HepG2 (cell line): ENCODE measurements around the gene TWIST2. TPM values are rescaled to one million over a fixed set of nuclear protein-coding genes. Genes with fewer than 3 reads are reported as not detected.

Experiments used
- ATAC-seq: fragments of 200-7000 bp; cut with Tn5 transposase; 3 replicates; pipeline ENCODE4 v1.9.1; 2020; ENCODE audit warnings: mild to moderate bottlenecking, moderate library complexity
- BruUV-seq: library from RNA; stranded (reverse); fragments of 400-500 nt; replicated peaks from 2 replicates; lab custom pipeline; 2021; lab: Mats Ljungman, UMichigan
- CTCF ChIA-PET: fragments of 300-600 bp; formaldehyde crosslinking; extraction: SDS; loops from one replicate; lab custom pipeline; 2021; ENCODE audit warnings: low total read pairs, inconsistent platforms, low intra/inter-chr PET ratio; lab: Yijun Ruan, JAX
- POLR2A ChIA-PET: fragments of 350-600 bp; sonication (Branson Sonifier 250); formaldehyde crosslinking; loops from one replicate; lab custom pipeline; 2020; ENCODE audit warnings: antibody characterized with exemption, inconsistent platforms; lab: Yijun Ruan, JAX
- DNase-seq: peaks from one replicate; pipeline ENCODE4 v3.0.0-alpha.2; 2015; ENCODE audit warnings: low spot score
- FAIRE-seq: peaks from 3 replicates; lab custom pipeline; 2011; peaks lifted over from hg19 to GRCh38; lab: Jason Lieb, UNC
- H2AFZ ChIP-seq: one replicate; pipeline ENCODE4 v1.6.1; 2011; ENCODE audit warnings: low read length, inconsistent platforms
- H3K27ac ChIP-seq: fragments of 300-600 bp; 3 replicates; pipeline ENCODE4 v1.8.0; 2011; ENCODE audit warnings: mixed run types, mild to moderate bottlenecking, mixed read lengths, low read length, inconsistent platforms; ENCODE audit not compliant: insufficient read depth; ENCODE audit errors: extremely low read length
- H3K27me3 ChIP-seq, 2 experiments: fragments of 200-600 bp in 1 of 2; 2 replicates in 1 of 2; 3 replicates in 1 of 2; pipeline versions ENCODE4 v1.6.0 to v1.8.0; 2011; ENCODE audit warnings: low read length in 2 of 2, mild to moderate bottlenecking in 2 of 2, moderate library complexity in 2 of 2, inconsistent platforms in 1 of 2; ENCODE audit not compliant: insufficient read depth in 2 of 2, control insufficient read depth in 1 of 2
- H3K36me3 ChIP-seq, 2 experiments: fragments of 200-600 bp in 1 of 2; replicated peaks in 1 of 2; 2 replicates in 1 of 2; 3 replicates in 1 of 2; pipeline versions ENCODE4 v1.5.1 to v1.8.0; 2011; ENCODE audit warnings: low read length in 2 of 2, inconsistent platforms in 1 of 2; ENCODE audit not compliant: insufficient read depth in 2 of 2, control insufficient read depth in 1 of 2
- H3K4me1 ChIP-seq: 2 replicates; pipeline ENCODE4 v1.5.1; 2012; ENCODE audit warnings: low read length, inconsistent platforms; ENCODE audit not compliant: insufficient read depth
- H3K4me2 ChIP-seq: 2 replicates; pipeline ENCODE4 v1.6.0; 2011; ENCODE audit warnings: low read depth, low read length, inconsistent platforms
- H3K4me3 ChIP-seq, 3 experiments: fragments of 200-600 bp in 1 of 3; sonication (generic), shearing (Covaris generic) in 1 of 3; replicated peaks in 1 of 3; 2 replicates each; pipeline ENCODE4 v1.5.1; 2011 to 2016; ENCODE audit warnings: low read length in 3 of 3, inconsistent platforms in 2 of 3, low read depth in 2 of 3, mild to moderate bottlenecking in 2 of 3, control low read depth in 1 of 3, mixed read lengths in 1 of 3; ENCODE audit not compliant: insufficient read depth in 1 of 3
- H3K79me2 ChIP-seq: one replicate; pipeline ENCODE4 v1.6.1; 2011; ENCODE audit warnings: low read length, inconsistent platforms; ENCODE audit not compliant: insufficient read depth
- H3K9ac ChIP-seq: 2 replicates; pipeline ENCODE4 v1.6.0; 2011; ENCODE audit warnings: mild to moderate bottlenecking, low read depth, low read length, inconsistent platforms; ENCODE audit not compliant: insufficient read depth
- H3K9me3 ChIP-seq: 2 replicates; pipeline ENCODE4 v1.5.1; 2012; ENCODE audit warnings: mild to moderate bottlenecking, low read length
- H4K20me1 ChIP-seq: 2 replicates; pipeline ENCODE4 v1.6.0; 2011; ENCODE audit warnings: inconsistent platforms, mild to moderate bottlenecking, low read length, moderate library complexity; ENCODE audit not compliant: insufficient read depth
- GABPB1 ChIP-seq: IDR thresholded peaks from 2 replicates; pipeline ENCODE4 v1.6.1; 2016; ENCODE audit warnings: mild to moderate bottlenecking, missing genetic modification reagents, moderate library complexity, missing compliant biosample characterization
- HMG20B ChIP-seq: conservative IDR thresholded peaks from 2 replicates; pipeline ENCODE4 v1.6.1; 2016; ENCODE audit warnings: missing genetic modification reagents, missing compliant biosample characterization
- KLF15 ChIP-seq: sonication (generic); formaldehyde crosslinking; IDR thresholded peaks from 2 replicates; pipeline ENCODE4 v1.8.1; 2023; ENCODE audit warnings: borderline replicate concordance, mild to moderate bottlenecking, inconsistent platforms, missing genetic modification reagents, mixed read lengths
- MEF2D ChIP-seq: sonication (generic); formaldehyde crosslinking; IDR thresholded peaks from 2 replicates; pipeline ENCODE4 v1.5.1; 2020; ENCODE audit warnings: mild to moderate bottlenecking, missing genetic modification reagents
- MLLT10 ChIP-seq: sonication (generic); formaldehyde crosslinking; IDR thresholded peaks from 2 replicates; pipeline ENCODE4 v1.4.0; 2020; ENCODE audit warnings: missing genetic modification reagents
- NR1H2 ChIP-seq: sonication (generic); formaldehyde crosslinking; IDR thresholded peaks from 2 replicates; pipeline ENCODE4 v1.8.1; 2022; ENCODE audit warnings: low read depth, missing genetic modification reagents, borderline replicate concordance
- RBM39 ChIP-seq: fragments of 200-400 bp; formaldehyde crosslinking; IDR thresholded peaks from one replicate; pipeline ENCODE4 v1.6.1; 2018; ENCODE audit warnings: antibody characterized with exemption, mild to moderate bottlenecking, low read depth, low read length; ENCODE audit not compliant: poor library complexity, severe bottlenecking
- SOX6 ChIP-seq, 2 experiments: fragments of 450-650 bp in 1 of 2; sonication (generic) in 1 of 2; formaldehyde crosslinking in 1 of 2; IDR thresholded peaks; 2 replicates each; pipeline versions ENCODE4 v1.4.0 to v1.6.1; 2017 to 2020; ENCODE audit warnings: antibody characterized with exemption in 1 of 2, mild to moderate bottlenecking in 1 of 2, missing genetic modification reagents in 1 of 2
- TERF1 ChIP-seq: sonication (generic); formaldehyde crosslinking; IDR thresholded peaks from 2 replicates; pipeline ENCODE4 v1.8.0; 2022; ENCODE audit warnings: mild to moderate bottlenecking, missing genetic modification reagents, moderate library complexity
- ZNF276 ChIP-seq: sonication (generic); formaldehyde crosslinking; IDR thresholded peaks from 2 replicates; pipeline ENCODE4 v1.4.0; 2020; ENCODE audit warnings: mild to moderate bottlenecking, low read depth, missing genetic modification reagents
- ZNF33A ChIP-seq: sonication (generic); formaldehyde crosslinking; IDR thresholded peaks from 2 replicates; pipeline ENCODE4 v1.5.1; 2020; ENCODE audit warnings: missing genetic modification reagents, mild to moderate bottlenecking, moderate library complexity, borderline replicate concordance
- WGBS: methylation state at CpG from one replicate; pipeline ENCODE4 v1.1.6; 2017; ENCODE audit warnings: low lambda C conversion rate; 5-methylcytosine and 5-hydroxymethylcytosine counted together
- in situ Hi-C: cut with HindIII; loops from 2 replicates; pipeline ENCODE4 v1.10.0; 2017; ENCODE audit warnings: low pct_unique_long_range_greater_than_20kb; ENCODE audit not compliant: extremely low pct_ligation_motif_present
- intact Hi-C: fragments of 100-400 bp; cut with micrococcal nuclease; formaldehyde crosslinking; loops from one replicate; pipeline ENCODE4 v1.10.0; 2022; ENCODE audit not compliant: unreplicated experiment
- polyA plus RNA-seq, 8 experiments: library from polyadenylated mRNA; depleted of rRNA in 3 of 8; stranded (reverse) in 7 of 8; unstranded in 1 of 8; fragments of >200 nt; fragmentation: Illumina TruSeq in 4 of 8; extraction: Trizol in 4 of 8; gene quantifications; 2 replicates each; pipeline versions ENCODE4 v1.2.1 to v1.2.3, GENCODE V29; 2011 to 2016; ENCODE audit warnings: low read depth in 4 of 8, missing spikeins in 1 of 8, mixed read lengths in 1 of 8; ENCODE audit not compliant: insufficient read depth in 1 of 8
- total RNA-seq, 5 experiments: library from RNA; depleted of rRNA; stranded (reverse); fragments of >200 nt; fragmentation: Illumina TruSeq; extraction: Trizol; gene quantifications; 2 replicates each; pipeline ENCODE4 v1.2.3, GENCODE V29; 2016; ENCODE audit warnings: low read depth in 1 of 5
- TF ChIP-seq, protein P1 (sequence below): IDR thresholded peaks from 2 replicates; pipeline ENCODE4 v1.6.1; 2016

The TWIST2 gene
- total and polyA plus RNA-seq, 2 of the 13 experiments (the other 11 are each of a cell fraction or from before 2014, with no cell fraction given) = 0.08 to 0.11 TPM

DNA sequence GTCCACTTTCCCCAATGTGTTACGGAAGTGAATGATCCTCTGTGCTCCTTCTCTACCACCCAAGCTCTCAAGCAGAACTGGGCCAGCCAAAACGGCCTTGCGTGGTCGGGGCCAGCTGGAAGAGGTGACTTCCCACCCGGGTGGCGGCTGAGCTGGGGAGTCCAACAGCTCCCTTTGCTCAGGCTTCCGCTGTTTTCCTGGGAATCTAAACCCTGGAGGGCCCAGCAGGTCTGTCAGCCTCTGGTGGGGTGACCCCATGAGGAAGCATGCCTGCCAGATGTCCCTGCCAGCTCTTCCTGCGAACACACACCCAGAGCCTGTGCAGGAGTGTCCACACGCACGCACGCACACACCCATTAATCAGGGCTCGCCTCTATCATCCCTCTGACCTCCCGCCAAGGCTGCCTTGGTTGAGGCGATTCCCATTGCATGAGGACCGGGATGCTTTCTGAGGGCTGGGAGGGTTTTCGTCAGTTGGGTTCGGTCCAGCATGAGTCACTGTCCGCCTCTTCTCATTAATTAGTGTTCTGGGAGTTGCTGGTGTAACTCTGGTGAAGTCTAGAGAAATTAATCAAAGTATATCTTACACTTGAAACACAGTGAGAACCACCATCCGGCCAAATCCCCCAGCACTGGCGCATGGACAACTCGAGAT lies 90.6 kb downstream of the TWIST2 start:
- ChIA-PET CTCF (no interaction called here), POLR2A (no interaction called here)
- Histone ChIP-seq H3K4me3 (no peak overlapping the region), H3K4me1 (no peaks in the 10 kb centered on the region), H3K9me3 (peaks cover 7% of the 10 kb centered on the region), H3K27me3 (peaks cover 12 to 60% of the 10 kb centered on the region in 2 experiments; a peak in 4 of 5 replicates), H3K9ac (no peak overlapping the region), H4K20me1 (no peaks in the 10 kb centered on the region; the same call in 1 of the 2 replicates), H3K79me2 (no peaks in the 10 kb centered on the region), H3K36me3 (no peaks in the 10 kb centered on the region), H3K27ac (no peak overlapping the region), H2AFZ (no peak overlapping the region), H3K4me2 (no peak overlapping the region)
- ATAC-seq = no peak
- WGBS = 17% methylated on average over 21 of the region's 21 CpGs
- FAIRE-seq = no peak
- intact Hi-C loops = no loop called here
- TF ChIP-seq SOX6 (IDR thresholded peaks at IDR 0.05) (no peak), SOX6 (CRISPR knock-in tag; IDR thresholded peaks at IDR 0.05) (no peak), ZNF33A (CRISPR knock-in tag) (no peak), GABPB1 (CRISPR knock-in tag) (no peak), MEF2D (CRISPR knock-in tag) (no peak), ZNF276 (CRISPR knock-in tag) (no peak), RBM39 (no peak), NR1H2 (no peak), MLLT10 (CRISPR knock-in tag) (no peak), HMG20B (CRISPR knock-in tag) (no peak), TERF1 (CRISPR knock-in tag) (no peak), KLF15 (no peak)
- TF ChIP-seq, protein P1, sequence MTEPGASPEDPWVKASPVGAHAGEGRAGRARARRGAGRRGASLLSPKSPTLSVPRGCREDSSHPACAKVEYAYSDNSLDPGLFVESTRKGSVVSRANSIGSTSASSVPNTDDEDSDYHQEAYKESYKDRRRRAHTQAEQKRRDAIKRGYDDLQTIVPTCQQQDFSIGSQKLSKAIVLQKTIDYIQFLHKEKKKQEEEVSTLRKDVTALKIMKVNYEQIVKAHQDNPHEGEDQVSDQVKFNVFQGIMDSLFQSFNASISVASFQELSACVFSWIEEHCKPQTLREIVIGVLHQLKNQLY (CRISPR knock-in tag) = no peak
- in situ Hi-C loops = no loop called here
- no peak for DNase-seq
- BruUV-seq = no TSS peak
